Thymus (tissue), 11 donors: ENCODE data around the gene CNPY2. TPM values are rescaled to one million over a fixed set of nuclear protein-coding genes. Genes with fewer than 3 reads are reported as not detected.
"Not testable (repeated sequence)": the region's sequence is repeated elsewhere in the genome, so short reads cannot be mapped to it uniquely, and the experiment has no call there.

Source experiments
- DNase-seq, 9 donors: peaks; one replicate each; pipeline ENCODE4 v3.0.0-alpha.2; 2013; ENCODE audit warnings: low spot score in 9 of 9, low read depth in 6 of 9, missing footprints in 1 of 9
- H3K27ac ChIP-seq, 2 donors: one replicate each; pipeline ENCODE4 v1.5.1; 2013; ENCODE audit warnings: control low read depth in 1 of 2, low read depth in 1 of 2, low read length in 1 of 2, mild to moderate bottlenecking in 1 of 2, moderate library complexity in 1 of 2
- H3K27me3 ChIP-seq, 2 donors: one replicate each; pipeline ENCODE4 v1.5.1; 2013; ENCODE audit warnings: low read length in 1 of 2; ENCODE audit not compliant: control insufficient read depth in 2 of 2, insufficient read depth in 1 of 2
- H3K36me3 ChIP-seq, 2 donors: one replicate each; pipeline ENCODE4 v1.5.1; 2013; ENCODE audit warnings: low read length in 1 of 2, mild to moderate bottlenecking in 1 of 2, moderate library complexity in 1 of 2; ENCODE audit not compliant: control insufficient read depth in 2 of 2, insufficient read depth in 2 of 2
- H3K4me1 ChIP-seq, 2 donors: one replicate each; pipeline ENCODE4 v1.5.1; 2013; ENCODE audit warnings: low read length in 2 of 2; ENCODE audit not compliant: control insufficient read depth in 2 of 2, insufficient read depth in 2 of 2
- H3K4me3 ChIP-seq, 2 donors: one replicate each; pipeline ENCODE4 v1.5.1; 2013; ENCODE audit warnings: low read length in 2 of 2, control low read depth in 1 of 2, mild to moderate bottlenecking in 1 of 2
- H3K9me3 ChIP-seq, 2 donors: one replicate each; pipeline ENCODE4 v1.5.1; 2013; ENCODE audit warnings: low read length in 1 of 2, mild to moderate bottlenecking in 1 of 2; ENCODE audit not compliant: control insufficient read depth in 2 of 2, insufficient read depth in 1 of 2
- WGBS: extraction: QIAGEN DNeasy Blood & Tissue Kit; methylation state at CpG from one replicate; pipeline ENCODE4 v1.1.7; 2013; 5-methylcytosine and 5-hydroxymethylcytosine counted together
- polyA plus RNA-seq: library from polyadenylated mRNA; stranded (reverse); fragments of 200-250 nt; gene quantifications from one replicate; pipeline ENCODE4 v1.2.3, GENCODE V29; 2013
- total RNA-seq: library from RNA; stranded (reverse); fragments of 120-200 nt; gene quantifications from one replicate; pipeline ENCODE4 v1.2.4, GENCODE V29; 2013
- donor health status: healthy.

The CNPY2 gene
- total and polyA plus RNA-seq, 2 donors = 83.1 to 92.4 TPM

- WGBS = 98% methylated on average over 2 of the region's 2 CpGs
- not testable (repeated sequence) for H3K27me3 ChIP-seq, DNase-seq, H3K9me3 ChIP-seq, H3K4me3 ChIP-seq, H3K27ac ChIP-seq, H3K4me1 ChIP-seq
- peaks cover 48 to 73% of the 10 kb centered on the region in 2 donors for H3K36me3 ChIP-seq
Measured at GRCh38 chr12:56272468-56272867, 43.3 kb downstream of the CNPY2 start.

GRCh38 chr12:56271031-56271430 is 44.8 kb downstream of the CNPY2 start:
- Histone ChIP-seq H3K4me1 (peaks cover 2 to 12% of the 10 kb centered on the region in 2 donors), H3K27me3 (no peaks in the 10 kb centered on the region), H3K9me3 (no peaks in the 10 kb centered on the region), H3K36me3 (peaks cover 44 to 67% of the 10 kb centered on the region in 2 donors), H3K27ac (no peak overlapping the region), H3K4me3 (no peak overlapping the region)
- peak in 3 of 9 donors; percentile 15 to 31 (median 15) for DNase-seq
- 50% methylated on average over 1 of the region's 1 CpG for WGBS

- Histone ChIP-seq H3K27ac (peak overlapping the region in 1 of 2 donors; percentile 98), H3K36me3 (peaks cover 12 to 36% of the 10 kb centered on the region in 2 donors), H3K4me3 (peak overlapping the region; percentile 72 to 85), H3K4me1 (peaks cover 2 to 12% of the 10 kb centered on the region in 2 donors), H3K9me3 (no peaks in the 10 kb centered on the region), H3K27me3 (no peaks in the 10 kb centered on the region)
- 49% methylated on average over 21 of the region's 21 CpGs for WGBS
- no peak for DNase-seq
Measured at GRCh38 chr12:56267443-56268071, 48.2 kb downstream of the CNPY2 start.

GRCh38 chr12:56266693-56267442 is 48.9 kb downstream of the CNPY2 start, which contains the start of gene COQ10A:
Gene COQ10A (plus strand): TSS chr12:56266942. CDS start chr12:56267119, 177 bp downstream.
- Histone ChIP-seq H3K4me1 (peaks cover 2 to 12% of the 10 kb centered on the region in 2 donors), H3K27ac (peak within 1 kb of the TSS; percentile 96 to 98), H3K36me3 (peaks cover 9 to 29% of the 10 kb centered on the region in 2 donors), H3K4me3 (peak within 1 kb of the TSS; percentile 72 to 85), H3K9me3 (no peaks in the 10 kb centered on the region), H3K27me3 (no peaks in the 10 kb centered on the region)
- under 1% methylated on average over 68 of the region's 68 CpGs for WGBS
- DNase-seq = peak; percentile 76 to 95 (median 85)

- peak overlapping the region; percentile 96 to 98 for H3K27ac ChIP-seq
- H3K4me3 ChIP-seq = peak overlapping the region; percentile 72 to 85
- H3K27me3 ChIP-seq, H3K9me3 ChIP-seq, DNase-seq: not testable (repeated sequence)
- 68% methylated on average over 16 of the region's 16 CpGs for WGBS
- peaks cover 9 to 23% of the 10 kb centered on the region in 2 donors for H3K36me3 ChIP-seq
- peaks cover 2 to 12% of the 10 kb centered on the region in 2 donors for H3K4me1 ChIP-seq
Measured at GRCh38 chr12:56266068-56266692, 49.6 kb downstream of the CNPY2 start.

GRCh38 chr12:56262955-56263354 is 52.8 kb downstream of the CNPY2 start:
- H3K9me3 ChIP-seq, H3K27ac ChIP-seq, H3K4me3 ChIP-seq, H3K36me3 ChIP-seq, DNase-seq, H3K27me3 ChIP-seq: not testable (repeated sequence)
- H3K4me1 ChIP-seq = peaks cover 8 to 19% of the 10 kb centered on the region in 2 donors
- 97% methylated on average over 7 of the region's 7 CpGs for WGBS

GRCh38 chr12:56261503-56262232 is 54.1 kb downstream of the CNPY2 start:
- 95% methylated on average over 5 of the region's 5 CpGs for WGBS
- H3K27ac ChIP-seq = peak overlapping the region in 1 of 2 donors; percentile 31
- no peak for DNase-seq
- H3K4me1 ChIP-seq = peaks cover 14 to 23% of the 10 kb centered on the region in 2 donors
- H3K36me3 ChIP-seq = peaks cover 0 to 4% of the 10 kb centered on the region in 2 donors
- H3K9me3 ChIP-seq = no peaks in the 10 kb centered on the region
- no peak overlapping the region for H3K4me3 ChIP-seq
- H3K27me3 ChIP-seq = no peaks in the 10 kb centered on the region

- WGBS = 97% methylated on average over 3 of the region's 3 CpGs
- no peaks in the 10 kb centered on the region for H3K27me3 ChIP-seq
Measured at GRCh38 chr12:56260921-56261320, 54.9 kb downstream of the CNPY2 start.

More at GRCh38 chr12:56260921-56261320, 54.9 kb downstream of the CNPY2 start:
- Histone ChIP-seq H3K9me3 (no peaks in the 10 kb centered on the region), H3K27ac (no peak overlapping the region), H3K4me1 (peaks cover 14 to 20% of the 10 kb centered on the region in 2 donors), H3K4me3 (no peak overlapping the region), H3K36me3 (peaks cover under 1 to 10% of the 10 kb centered on the region in 2 donors)
- DNase-seq = no peak
